Loucy (cell line): ENCODE data around the gene TMEM108.

Source experiments
- H2AFZ ChIP-seq: fragments of 200-600 bp; sonication (generic); 2 replicates; pipeline ENCODE4 v1.6.0; 2016; ENCODE audit warnings: antibody characterized with exemption, mild to moderate bottlenecking, low read length, moderate library complexity
- H3F3A ChIP-seq: fragments of 200-600 bp; 2 replicates; pipeline ENCODE4 v1.6.0; 2016; ENCODE audit warnings: antibody characterized with exemption, low read depth, mild to moderate bottlenecking
- H3K27me3 ChIP-seq: fragments of 200-600 bp; sonication (generic); 2 replicates; pipeline ENCODE4 v1.6.1; 2014; ENCODE audit warnings: low read length, mild to moderate bottlenecking; ENCODE audit not compliant: insufficient read depth, poor library complexity, severe bottlenecking
- H3K36me3 ChIP-seq: fragments of 200-600 bp; sonication (generic); 2 replicates; pipeline ENCODE4 v1.6.1; 2016; ENCODE audit warnings: low read length; ENCODE audit not compliant: insufficient read depth
- H3K4me1 ChIP-seq: fragments of 200-600 bp; sonication (generic); 2 replicates; pipeline ENCODE4 v1.5.1; 2014; ENCODE audit warnings: low read length, mild to moderate bottlenecking; ENCODE audit not compliant: insufficient read depth, poor library complexity, severe bottlenecking
- H3K4me2 ChIP-seq: fragments of 200-600 bp; sonication (generic); 2 replicates; pipeline ENCODE4 v1.6.0; 2014; ENCODE audit warnings: antibody characterized with exemption, low read length, low read depth, mild to moderate bottlenecking; ENCODE audit not compliant: poor library complexity, severe bottlenecking
- H3K4me3 ChIP-seq: fragments of 200-600 bp; sonication (generic); 2 replicates; pipeline ENCODE4 v1.5.1; 2014; ENCODE audit warnings: low read length, mild to moderate bottlenecking, mixed read lengths; ENCODE audit not compliant: poor library complexity, severe bottlenecking
- H3K79me2 ChIP-seq: fragments of 200-600 bp; sonication (generic); 2 replicates; pipeline ENCODE4 v1.6.1; 2014; ENCODE audit warnings: low read length; ENCODE audit not compliant: insufficient read depth
- H3K9ac ChIP-seq: fragments of 200-600 bp; sonication (generic); 2 replicates; pipeline ENCODE4 v1.6.0; 2014; ENCODE audit warnings: mild to moderate bottlenecking, low read depth, low read length, moderate library complexity; ENCODE audit not compliant: poor library complexity, severe bottlenecking
- H3K9me2 ChIP-seq: fragments of 200-600 bp; sonication (generic); replicated peaks from 2 replicates; pipeline ENCODE4 v1.6.1; 2016; ENCODE audit warnings: low read depth, low read length, mixed read lengths
- H3K9me3 ChIP-seq: fragments of 200-600 bp; sonication (generic); 2 replicates; pipeline ENCODE4 v1.6.1; 2014; ENCODE audit warnings: mild to moderate bottlenecking, antibody characterized with exemption, low read length, low read depth; ENCODE audit not compliant: insufficient read depth
- H4K20me1 ChIP-seq: fragments of 200-600 bp; sonication (generic); 2 replicates; pipeline ENCODE4 v1.6.0; 2014; ENCODE audit warnings: antibody characterized with exemption, low read length, mild to moderate bottlenecking; ENCODE audit not compliant: insufficient read depth, poor library complexity, severe bottlenecking
- EZH2phosphoT487 ChIP-seq: fragments of 200-600 bp; IDR thresholded peaks from 2 replicates; pipeline ENCODE4 v1.6.1; 2018; ENCODE audit warnings: antibody characterized with exemption, mild to moderate bottlenecking, moderate library complexity, borderline replicate concordance
- TF ChIP-seq, protein P1 (sequence below): fragments of 200-600 bp; sonication (generic); conservative IDR thresholded peaks from 2 replicates; pipeline ENCODE4 v1.5.1; 2014; ENCODE audit warnings: mild to moderate bottlenecking, antibody characterized with exemption, low read length

TMEM108 gene

DNA sequence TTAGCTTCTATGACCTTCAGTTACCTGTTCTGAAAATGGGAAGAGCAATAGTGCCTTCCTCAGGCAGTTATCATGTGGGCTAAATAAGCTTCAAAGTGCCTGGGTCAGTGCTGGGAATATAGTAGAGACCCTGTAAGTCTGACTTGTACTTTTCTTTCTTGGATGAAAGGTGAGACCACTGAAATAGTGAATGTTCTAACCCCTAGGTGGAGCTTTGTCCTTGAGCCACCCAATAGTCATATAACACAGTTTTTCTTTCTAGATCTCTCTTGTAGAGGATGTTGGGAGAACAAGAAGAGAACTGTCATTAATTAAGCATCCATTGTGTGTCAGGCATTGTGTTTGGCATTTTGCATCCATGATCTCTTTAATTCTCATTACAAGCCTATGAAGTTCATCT is 348.7 kb downstream of the TMEM108 start:
- Histone ChIP-seq H3K36me3 (no peaks in the 10 kb centered on the region), H3K27me3 (no peaks in the 10 kb centered on the region), H3K9me2 (no peaks in the 10 kb centered on the region), H3K79me2 (no peaks in the 10 kb centered on the region), H3K9ac (no peak overlapping the region), H2AFZ (peak overlapping the region; percentile 31; the same call in 1 of the 2 replicates), H3K4me2 (no peak overlapping the region), H3K4me1 (no peaks in the 10 kb centered on the region), H3K4me3 (no peak overlapping the region), H4K20me1 (no peaks in the 10 kb centered on the region), H3F3A (no peaks in the 10 kb centered on the region), H3K9me3 (no peaks in the 10 kb centered on the region)
- TF ChIP-seq EZH2phosphoT487: no peak
- TF ChIP-seq, protein P1, sequence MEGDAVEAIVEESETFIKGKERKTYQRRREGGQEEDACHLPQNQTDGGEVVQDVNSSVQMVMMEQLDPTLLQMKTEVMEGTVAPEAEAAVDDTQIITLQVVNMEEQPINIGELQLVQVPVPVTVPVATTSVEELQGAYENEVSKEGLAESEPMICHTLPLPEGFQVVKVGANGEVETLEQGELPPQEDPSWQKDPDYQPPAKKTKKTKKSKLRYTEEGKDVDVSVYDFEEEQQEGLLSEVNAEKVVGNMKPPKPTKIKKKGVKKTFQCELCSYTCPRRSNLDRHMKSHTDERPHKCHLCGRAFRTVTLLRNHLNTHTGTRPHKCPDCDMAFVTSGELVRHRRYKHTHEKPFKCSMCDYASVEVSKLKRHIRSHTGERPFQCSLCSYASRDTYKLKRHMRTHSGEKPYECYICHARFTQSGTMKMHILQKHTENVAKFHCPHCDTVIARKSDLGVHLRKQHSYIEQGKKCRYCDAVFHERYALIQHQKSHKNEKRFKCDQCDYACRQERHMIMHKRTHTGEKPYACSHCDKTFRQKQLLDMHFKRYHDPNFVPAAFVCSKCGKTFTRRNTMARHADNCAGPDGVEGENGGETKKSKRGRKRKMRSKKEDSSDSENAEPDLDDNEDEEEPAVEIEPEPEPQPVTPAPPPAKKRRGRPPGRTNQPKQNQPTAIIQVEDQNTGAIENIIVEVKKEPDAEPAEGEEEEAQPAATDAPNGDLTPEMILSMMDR: peak; percentile 46

DNA sequence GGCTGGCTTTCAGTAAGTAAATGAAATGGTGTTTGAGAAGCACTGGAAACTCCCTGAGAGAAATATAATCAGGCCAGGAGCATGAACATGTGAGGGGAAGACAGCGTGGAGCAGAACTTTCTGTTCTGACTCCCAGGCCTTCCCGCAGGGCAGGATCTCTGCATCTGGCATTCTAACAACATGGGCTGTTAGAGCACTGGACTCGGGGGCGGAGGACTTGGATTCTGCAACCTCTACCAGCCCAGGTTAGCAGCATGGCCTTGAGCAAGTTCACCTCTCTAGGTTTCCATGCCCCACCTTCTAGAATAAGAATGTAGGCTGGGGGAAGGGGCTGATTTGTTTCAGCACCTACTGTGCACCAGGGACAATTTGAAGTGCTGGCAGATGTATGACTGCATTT is 349.1 kb downstream of the TMEM108 start:
- H3K9ac ChIP-seq: no peak overlapping the region
- no peaks in the 10 kb centered on the region for H3K9me3 ChIP-seq
- H4K20me1 ChIP-seq: no peaks in the 10 kb centered on the region
- H3K36me3 ChIP-seq: no peaks in the 10 kb centered on the region
- H3K27me3 ChIP-seq: no peaks in the 10 kb centered on the region
- no peak overlapping the region for H3K4me2 ChIP-seq
- H3K9me2 ChIP-seq: no peaks in the 10 kb centered on the region
- H3F3A ChIP-seq: no peaks in the 10 kb centered on the region
- peak overlapping the region; percentile 31; the same call in 1 of the 2 replicates for H2AFZ ChIP-seq
- H3K4me1 ChIP-seq: no peaks in the 10 kb centered on the region
- no peak overlapping the region for H3K4me3 ChIP-seq
- no peaks in the 10 kb centered on the region for H3K79me2 ChIP-seq
- no peak for TF ChIP-seq EZH2phosphoT487
- TF ChIP-seq, protein P1: no peak; the same call in 1 of the 2 replicates

DNA sequence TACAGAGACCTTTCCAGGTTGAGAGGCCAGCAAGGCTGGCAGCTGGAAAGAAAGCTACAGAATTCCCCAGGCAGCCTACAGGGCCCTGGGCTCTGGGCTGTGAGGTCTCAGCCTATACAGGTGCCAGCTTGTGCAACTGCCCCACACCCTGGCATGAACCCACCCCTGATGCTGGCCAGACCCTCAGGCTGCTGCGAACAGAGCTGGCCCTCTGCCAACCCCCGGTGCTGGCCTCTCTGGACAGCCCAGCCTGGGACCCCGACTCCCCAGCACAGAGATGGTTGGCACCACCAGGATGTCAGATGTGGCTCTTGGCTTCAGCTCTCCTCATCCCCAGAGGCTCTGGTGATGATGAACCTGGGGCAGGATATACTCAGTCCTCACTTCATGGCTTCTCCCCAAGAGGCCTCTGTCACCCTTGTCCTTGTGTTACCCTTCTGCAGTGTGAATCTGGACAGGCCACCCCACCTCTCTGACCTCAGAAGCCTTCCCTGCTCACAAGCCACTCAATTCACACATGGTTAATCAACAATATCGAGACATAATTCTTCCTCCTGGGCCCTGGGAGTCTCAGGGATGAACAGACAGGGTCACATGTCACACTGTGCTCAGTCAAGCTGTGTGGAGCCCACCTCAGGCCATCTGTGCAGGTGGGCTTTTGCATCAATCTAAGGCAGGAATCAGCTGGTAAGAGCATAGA is 350.7 kb downstream of the TMEM108 start:
- H4K20me1 ChIP-seq: no peaks in the 10 kb centered on the region
- H2AFZ ChIP-seq: no peak overlapping the region
- no peaks in the 10 kb centered on the region for H3F3A ChIP-seq
- H3K4me3 ChIP-seq: no peak overlapping the region
- H3K4me1 ChIP-seq: peaks cover 3% of the 10 kb centered on the region
- H3K9ac ChIP-seq: no peak overlapping the region
- no peak overlapping the region for H3K4me2 ChIP-seq
- H3K36me3 ChIP-seq: no peaks in the 10 kb centered on the region
- H3K79me2 ChIP-seq: no peaks in the 10 kb centered on the region
- H3K9me2 ChIP-seq: no peaks in the 10 kb centered on the region
- TF ChIP-seq, protein P1: no peak
- no peak for TF ChIP-seq EZH2phosphoT487
- no peaks in the 10 kb centered on the region for H3K9me3 ChIP-seq
- H3K27me3 ChIP-seq: no peaks in the 10 kb centered on the region
